Fibroblast of pulmonary artery (primary cell): ENCODE measurements around the gene PLEKHG5.
"Not testable (repeated sequence)": the region's sequence is repeated elsewhere in the genome, so short reads cannot be mapped to it uniquely, and the experiment has no call there.

Source experiments
- DNase-seq: peaks from one replicate; pipeline ENCODE4 v3.0.0-alpha.2; 2010; ENCODE audit warnings: low read depth
- H3K4me3 ChIP-seq: replicated peaks from 2 replicates; pipeline ENCODE4 v1.5.1; 2011; ENCODE audit warnings: low read depth, mild to moderate bottlenecking, control low read depth, low read length, moderate library complexity
- CTCF ChIP-seq: IDR thresholded peaks from 2 replicates; pipeline ENCODE4 v1.5.1; 2011; ENCODE audit warnings: mild to moderate bottlenecking, control low read depth, low read length, inconsistent platforms; ENCODE audit errors: missing control alignments

PLEKHG5 gene

DNA sequence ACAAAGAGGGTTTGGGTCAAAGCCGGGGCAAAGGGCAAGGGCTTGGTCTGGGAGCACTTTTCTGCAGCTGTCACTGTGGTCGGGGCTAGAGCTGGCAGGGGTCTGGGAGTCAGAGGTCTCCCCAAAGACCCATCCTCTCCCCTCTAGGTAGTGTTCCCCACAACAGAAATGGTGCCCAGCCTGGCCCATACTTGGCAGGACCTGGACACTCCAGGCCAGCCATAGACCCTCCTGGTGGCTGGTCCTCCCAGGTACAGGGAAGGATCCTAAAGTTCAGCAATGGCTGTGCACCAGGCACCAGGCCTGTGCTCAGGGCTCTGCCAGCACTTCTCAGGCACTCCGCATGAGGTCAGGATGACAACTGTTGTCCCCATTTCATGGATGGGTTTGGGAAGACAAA is 55.9 kb downstream of the PLEKHG5 start:
- H3K4me3 ChIP-seq, result no peak overlapping the region
- TF ChIP-seq CTCF, result no peak
- DNase-seq, result no peak

DNA sequence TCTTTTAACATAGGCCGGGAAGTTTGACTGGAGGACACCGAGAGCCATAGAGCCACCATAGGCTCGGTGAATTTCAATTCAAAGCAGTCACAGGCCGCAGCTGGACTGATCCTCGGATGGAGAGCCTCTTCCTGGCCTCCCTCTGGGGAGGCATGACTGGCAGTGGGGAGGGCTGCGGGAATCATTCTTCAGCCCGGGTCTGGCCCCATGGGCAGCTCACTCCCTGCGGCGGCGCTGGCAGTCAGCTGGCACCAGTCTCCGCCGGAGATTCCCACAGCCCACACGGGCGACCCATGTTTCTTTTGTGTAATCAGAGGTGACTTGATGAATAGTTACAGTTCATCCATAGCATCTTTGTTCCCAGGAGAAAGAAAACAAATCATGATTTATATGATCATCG is 56.3 kb downstream of the PLEKHG5 start:
- no peak overlapping the region for H3K4me3 ChIP-seq
- DNase-seq, result no peak
- no peak for TF ChIP-seq CTCF

- no peak overlapping the region for H3K4me3 ChIP-seq
- TF ChIP-seq CTCF, result no peak
- DNase-seq, result no peak
Observed at GRCh38 chr1:6434186-6434585, 57.3 kb downstream of the PLEKHG5 start.

- not testable (repeated sequence) for DNase-seq, H3K4me3 ChIP-seq
Observed at GRCh38 chr1:6431645-6432579, 59.6 kb downstream of the PLEKHG5 start.

GRCh38 chr1:6429660-6430411 is 61.6 kb downstream of the PLEKHG5 start:
- H3K4me3 ChIP-seq, DNase-seq: not testable (repeated sequence)

GRCh38 chr1:6428453-6428852 is 63.0 kb downstream of the PLEKHG5 start:
- DNase-seq, H3K4me3 ChIP-seq: not testable (repeated sequence)

DNA sequence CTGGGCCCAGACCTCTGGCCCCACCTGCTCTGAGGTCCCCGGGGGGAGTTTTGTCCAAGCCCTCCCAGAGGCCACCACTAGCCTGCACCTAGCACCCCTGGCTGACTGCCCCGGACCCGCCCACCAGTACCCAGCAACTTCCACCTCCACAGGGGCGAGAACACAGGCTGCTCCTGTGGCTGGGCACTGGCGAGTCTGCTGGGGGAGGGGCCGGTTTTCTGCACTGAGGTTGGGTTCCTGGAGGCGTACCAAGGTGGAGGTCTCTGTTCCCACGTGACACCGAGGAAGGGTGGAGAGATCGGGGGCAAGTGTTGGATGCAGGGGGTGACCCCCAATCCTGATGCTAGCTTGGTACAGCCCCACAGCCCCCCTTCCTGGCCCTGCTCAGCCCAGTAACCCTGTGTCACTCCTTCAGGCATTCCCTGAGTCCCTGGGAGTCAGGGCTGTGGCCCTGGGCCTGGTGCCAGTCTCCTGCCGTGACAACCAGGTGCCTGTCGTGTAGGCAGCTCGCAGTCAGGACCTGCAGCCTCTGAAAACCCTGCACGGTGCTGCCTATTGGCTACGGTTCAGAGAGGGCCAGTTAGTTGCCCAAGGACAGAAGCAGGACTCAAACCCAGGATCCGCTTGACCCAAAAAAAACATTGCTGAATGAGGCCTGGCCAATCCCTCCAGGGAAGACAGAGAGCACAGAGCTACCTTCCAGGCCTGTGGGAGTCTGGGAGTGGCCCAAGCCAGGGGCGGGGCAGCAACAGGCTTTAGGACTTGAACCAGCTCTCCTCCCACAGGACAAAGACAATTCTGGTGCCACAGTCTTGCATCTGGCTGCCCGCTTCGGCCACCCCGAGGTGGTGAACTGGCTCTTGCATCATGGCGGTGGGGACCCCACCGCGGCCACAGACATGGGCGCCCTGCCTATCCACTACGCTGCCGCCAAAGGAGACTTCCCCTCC is 63.8 kb downstream of the PLEKHG5 start:
- DNase-seq, result no peak
- H3K4me3 ChIP-seq, result no peak overlapping the region
- TF ChIP-seq CTCF, result no peak

DNA sequence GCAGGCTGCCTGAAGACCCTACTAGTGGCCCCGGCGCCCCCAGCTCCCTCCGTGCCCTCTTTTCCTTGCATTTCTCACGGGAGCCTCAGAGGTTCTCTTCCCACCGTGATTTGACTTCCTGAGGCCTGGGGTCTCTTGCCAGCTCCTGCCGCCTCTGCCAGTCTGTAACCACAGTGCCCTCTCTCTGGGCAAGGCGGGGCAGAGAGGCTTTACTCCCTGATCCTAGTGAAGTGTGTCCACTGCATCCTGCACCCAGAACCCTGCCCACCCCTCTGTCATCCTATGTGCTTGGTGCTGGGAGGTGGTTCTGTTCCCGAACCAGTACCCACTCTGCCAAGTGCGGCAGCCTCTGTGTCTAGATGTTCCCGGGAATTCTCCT is 64.5 kb downstream of the PLEKHG5 start:
- no peak overlapping the region for H3K4me3 ChIP-seq
- no peak for DNase-seq
- TF ChIP-seq CTCF, result no peak
